Naive thymus-derived CD4-positive, alpha-beta T cell (primary cell): ENCODE measurements around the gene KIF21B. TPM values are rescaled to one million over a fixed set of nuclear protein-coding genes. Genes with fewer than 3 reads are reported as not detected.

ENCODE experiments used
- ATAC-seq: fragments of 150-1000 bp; cut with Tn5 transposase; 2 replicates; pipeline ENCODE4 v1.10.0; 2021; ENCODE audit warnings: mild to moderate bottlenecking, moderate library complexity
- CTCF ChIA-PET: fragments of 350-600 bp; sonication (Branson Sonifier 250); formaldehyde crosslinking; loops from one replicate; lab custom pipeline; 2021; ENCODE audit warnings: antibody characterized with exemption; lab: Charles Lee
- POLR2A ChIA-PET: fragments of 350-600 bp; sonication (Branson Sonifier 250); formaldehyde crosslinking; loops from one replicate; lab custom pipeline; 2021; ENCODE audit warnings: antibody characterized with exemption, inconsistent platforms; lab: Charles Lee
- DNase-seq, 9 donors: peaks; one replicate each; pipeline versions ENCODE4 v3.0.0 to v3.0.0-alpha.2; 2020 to 2022; ENCODE audit warnings: mixed read lengths in 1 of 9
- H3K27ac ChIP-seq: one replicate; pipeline ENCODE4 v1.7.0; 2013; ENCODE audit warnings: mild to moderate bottlenecking, low read depth, low read length, moderate library complexity
- H3K27me3 ChIP-seq, 2 donors: one replicate each; pipeline ENCODE4 v1.7.0; 2013; ENCODE audit warnings: low read length in 2 of 2, mild to moderate bottlenecking in 2 of 2, moderate library complexity in 2 of 2; ENCODE audit not compliant: control insufficient read depth in 2 of 2, insufficient read depth in 2 of 2
- H3K36me3 ChIP-seq, 3 experiments: 1 replicate in 2 of 3; 2 replicates in 1 of 3; pipeline ENCODE4 v1.7.0; 2013; ENCODE audit warnings: low read length in 3 of 3, mild to moderate bottlenecking in 3 of 3, moderate library complexity in 1 of 3; ENCODE audit not compliant: insufficient read depth in 3 of 3, control insufficient read depth in 2 of 3
- H3K4me1 ChIP-seq, 2 donors: one replicate each; pipeline ENCODE4 v1.7.0; 2013; ENCODE audit warnings: low read length in 2 of 2, mild to moderate bottlenecking in 2 of 2, moderate library complexity in 1 of 2; ENCODE audit not compliant: control insufficient read depth in 2 of 2, insufficient read depth in 2 of 2
- H3K4me3 ChIP-seq: 2 replicates; pipeline ENCODE4 v1.7.0; 2013; ENCODE audit warnings: mild to moderate bottlenecking, low read length
- H3K9me3 ChIP-seq, 3 experiments: 1 replicate in 2 of 3; 2 replicates in 1 of 3; pipeline ENCODE4 v1.7.0; 2013; ENCODE audit warnings: low read length in 3 of 3; ENCODE audit not compliant: control insufficient read depth in 2 of 3
- H3K27ac Mint-ChIP-seq, 9 donors: one replicate each; pipeline ENCODE4 v1.8.0; 2020 to 2022; ENCODE audit warnings: mixed read lengths in 9 of 9, mild to moderate bottlenecking in 8 of 9, moderate library complexity in 5 of 9, inconsistent platforms in 2 of 9
- H3K27me3 Mint-ChIP-seq, 5 donors: one replicate each; pipeline ENCODE4 v1.8.0; 2021 to 2022; ENCODE audit warnings: mixed read lengths in 5 of 5, mild to moderate bottlenecking in 1 of 5
- H3K36me3 Mint-ChIP-seq, 5 donors: one replicate each; pipeline ENCODE4 v1.8.0; 2020 to 2022; ENCODE audit warnings: mixed read lengths in 5 of 5, mild to moderate bottlenecking in 3 of 5, inconsistent platforms in 1 of 5
- H3K4me1 Mint-ChIP-seq, 7 donors: one replicate each; pipeline ENCODE4 v1.8.0; 2020 to 2022; ENCODE audit warnings: mixed read lengths in 7 of 7, mild to moderate bottlenecking in 3 of 7, inconsistent platforms in 1 of 7
- H3K4me3 Mint-ChIP-seq, 10 donors: one replicate each; pipeline ENCODE4 v1.8.0; 2020 to 2022; ENCODE audit warnings: mild to moderate bottlenecking in 10 of 10, mixed read lengths in 10 of 10, moderate library complexity in 6 of 10, inconsistent platforms in 2 of 10
- H3K9me3 Mint-ChIP-seq, 11 donors: one replicate each; pipeline ENCODE4 v1.8.0; 2020 to 2022; ENCODE audit warnings: mixed read lengths in 11 of 11, mild to moderate bottlenecking in 4 of 11, inconsistent platforms in 1 of 11, moderate library complexity in 1 of 11
- intact Hi-C, 2 donors: fragments of 100-400 bp; cut with micrococcal nuclease; formaldehyde crosslinking; loops; one replicate each; pipeline ENCODE4 v1.15.1; 2023
- polyA plus RNA-seq, 2 donors: library from polyadenylated mRNA; unstranded; fragments of 300-500 nt; fragmentation: Illumina TruSeq; gene quantifications; one replicate each; pipeline ENCODE4 v1.2.3, GENCODE V29; 2021
- total RNA-seq, 6 experiments: library from RNA in 5 of 6; stranded (reverse) in 5 of 6; gene quantifications; 1 replicate in 5 of 6; 2 replicates in 1 of 6; pipeline ENCODE4 v1.2.3 and lab custom pipeline; 2021 to 2026

Gene KIF21B, protein sequence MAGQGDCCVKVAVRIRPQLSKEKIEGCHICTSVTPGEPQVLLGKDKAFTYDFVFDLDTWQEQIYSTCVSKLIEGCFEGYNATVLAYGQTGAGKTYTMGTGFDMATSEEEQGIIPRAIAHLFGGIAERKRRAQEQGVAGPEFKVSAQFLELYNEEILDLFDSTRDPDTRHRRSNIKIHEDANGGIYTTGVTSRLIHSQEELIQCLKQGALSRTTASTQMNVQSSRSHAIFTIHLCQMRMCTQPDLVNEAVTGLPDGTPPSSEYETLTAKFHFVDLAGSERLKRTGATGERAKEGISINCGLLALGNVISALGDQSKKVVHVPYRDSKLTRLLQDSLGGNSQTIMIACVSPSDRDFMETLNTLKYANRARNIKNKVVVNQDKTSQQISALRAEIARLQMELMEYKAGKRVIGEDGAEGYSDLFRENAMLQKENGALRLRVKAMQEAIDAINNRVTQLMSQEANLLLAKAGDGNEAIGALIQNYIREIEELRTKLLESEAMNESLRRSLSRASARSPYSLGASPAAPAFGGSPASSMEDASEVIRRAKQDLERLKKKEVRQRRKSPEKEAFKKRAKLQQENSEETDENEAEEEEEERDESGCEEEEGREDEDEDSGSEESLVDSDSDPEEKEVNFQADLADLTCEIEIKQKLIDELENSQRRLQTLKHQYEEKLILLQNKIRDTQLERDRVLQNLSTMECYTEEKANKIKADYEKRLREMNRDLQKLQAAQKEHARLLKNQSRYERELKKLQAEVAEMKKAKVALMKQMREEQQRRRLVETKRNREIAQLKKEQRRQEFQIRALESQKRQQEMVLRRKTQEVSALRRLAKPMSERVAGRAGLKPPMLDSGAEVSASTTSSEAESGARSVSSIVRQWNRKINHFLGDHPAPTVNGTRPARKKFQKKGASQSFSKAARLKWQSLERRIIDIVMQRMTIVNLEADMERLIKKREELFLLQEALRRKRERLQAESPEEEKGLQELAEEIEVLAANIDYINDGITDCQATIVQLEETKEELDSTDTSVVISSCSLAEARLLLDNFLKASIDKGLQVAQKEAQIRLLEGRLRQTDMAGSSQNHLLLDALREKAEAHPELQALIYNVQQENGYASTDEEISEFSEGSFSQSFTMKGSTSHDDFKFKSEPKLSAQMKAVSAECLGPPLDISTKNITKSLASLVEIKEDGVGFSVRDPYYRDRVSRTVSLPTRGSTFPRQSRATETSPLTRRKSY (N-terminal part only)
- total RNA-seq (10 to 100 TPM; 68.3 to 97.6 (median 73.4) TPM), polyA plus RNA-seq (1 to 10 TPM; 3.0 to 8.1 TPM), total RNA-seq (lab: John Stamatoyannopoulos, UW) (289 reads per million, percentile 96 among the genes with 10 or more reads in this experiment)

DNA sequence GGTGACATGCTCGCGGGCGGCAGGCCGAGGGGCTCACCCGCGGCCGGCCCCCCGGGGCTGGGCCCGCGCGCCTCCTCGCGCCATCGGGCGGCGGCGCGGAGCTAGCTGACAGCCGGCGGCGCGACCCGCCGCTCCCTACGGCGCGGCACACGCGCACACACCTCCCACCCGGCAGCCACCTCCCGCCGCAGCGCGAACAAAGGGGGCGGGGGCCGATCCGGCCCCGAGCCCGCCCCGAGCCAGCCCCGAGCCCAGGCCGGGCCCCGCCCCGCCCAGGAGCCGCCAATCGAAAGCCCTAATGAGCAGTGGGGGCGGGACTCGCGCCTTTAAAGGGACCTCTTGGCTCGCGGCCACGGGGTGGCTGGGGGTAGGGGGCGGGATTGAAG lies at the start of gene KIF21B:
KIF21B (minus strand) TSS at position 198 of the 386 bp plus-strand sequence. CDS start 331 bp downstream, outside the sequence.
- peak within 1 kb of the TSS; percentile 93 to 100 (median 98) for H3K27ac Mint-ChIP-seq
- peaks cover 0 to 2% (median 0%) of the 10 kb centered on the region in 11 donors for H3K9me3 Mint-ChIP-seq
- peak within 1 kb of the TSS; percentile 93 for H3K4me3 ChIP-seq
- no peaks in the 10 kb centered on the region for H3K36me3 ChIP-seq
- H3K27me3 ChIP-seq, result no peaks in the 10 kb centered on the region
- H3K4me1 ChIP-seq, result peaks cover 39 to 59% of the 10 kb centered on the region in 2 donors
- peaks cover 0 to 17% (median 0%) of the 10 kb centered on the region in 5 donors for H3K36me3 Mint-ChIP-seq
- H3K9me3 ChIP-seq, result no peaks in the 10 kb centered on the region
- H3K27me3 Mint-ChIP-seq, result no peaks in the 10 kb centered on the region
- DNase-seq (peak; percentile 86 to 95 (median 91)), ATAC-seq (peak; percentile 91)
- peak within 1 kb of the TSS; percentile 91 to 100 (median 96) for H3K4me3 Mint-ChIP-seq
- H3K4me1 Mint-ChIP-seq, result peaks cover 51 to 77% (median 70%) of the 10 kb centered on the region in 7 donors
- peak within 1 kb of the TSS; percentile 83 for H3K27ac ChIP-seq
- intact Hi-C loops, result loop anchor here (1.0 to 10.0 kb wide), 7 partner anchors 20 to 869 kb away; partner anchors contain the start of genes CSRP1 (in 1 of the 2), DDX59 (in 1 of the 2), KIF14 (in 1 of the 2) and TMEM9 (in 1 of the 2)
- CTCF ChIA-PET, result interaction anchor here (0.8 to 4.0 kb wide), 3 partner anchors 8 to 18 kb away, joined by 3 to 13 read pairs (median 6); no protein-coding TSS in a partner anchor
- POLR2A ChIA-PET, result interaction anchor here (0.6 to 2.0 kb wide), 6 partner anchors 11 to 804 kb away, joined by 3 to 8 read pairs (median 3); no protein-coding TSS in a partner anchor

DNA sequence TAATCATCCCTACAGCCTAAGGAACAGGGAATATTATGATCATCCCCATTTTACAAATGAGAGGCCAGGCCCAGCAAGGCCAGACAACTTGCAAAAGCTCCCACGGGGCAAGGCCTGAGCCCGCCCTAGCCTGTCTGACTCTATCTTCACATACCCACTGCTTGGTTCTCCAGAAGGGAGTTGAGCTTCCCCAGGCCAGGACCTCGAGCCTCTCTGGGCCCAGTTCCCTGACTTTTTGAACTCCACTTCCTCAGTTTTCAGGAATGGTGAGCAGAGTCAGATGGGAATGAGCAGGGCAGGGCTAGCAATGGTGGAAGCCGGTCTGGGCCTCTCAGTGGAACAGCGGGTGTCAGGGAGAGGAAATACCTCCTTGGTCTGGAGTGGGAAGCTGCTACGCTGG lies 49.4 kb upstream of the KIF21B start:
- CTCF ChIA-PET, result interaction anchor here (1.4 kb wide), 1 partner anchor 25 kb away, joined by 3 read pairs; no protein-coding TSS in a partner anchor
- Mint-ChIP-seq H3K27ac (no peak overlapping the region), H3K4me3 (no peak overlapping the region), H3K36me3 (no peaks in the 10 kb centered on the region), H3K27me3 (peaks cover 0 to 11% (median 0%) of the 10 kb centered on the region in 5 donors), H3K4me1 (peaks cover 0 to 9% (median 3%) of the 10 kb centered on the region in 7 donors), H3K9me3 (peaks cover 0 to 1% (median 0%) of the 10 kb centered on the region in 11 donors)
- Histone ChIP-seq H3K9me3 (no peaks in the 10 kb centered on the region), H3K27me3 (no peaks in the 10 kb centered on the region), H3K4me3 (no peak overlapping the region), H3K4me1 (no peaks in the 10 kb centered on the region), H3K36me3 (no peaks in the 10 kb centered on the region), H3K27ac (no peak overlapping the region)
- POLR2A ChIA-PET, result no interaction called here
- intact Hi-C loops, result no loop called here
- no peak for ATAC-seq
- DNase-seq, result no peak

DNA sequence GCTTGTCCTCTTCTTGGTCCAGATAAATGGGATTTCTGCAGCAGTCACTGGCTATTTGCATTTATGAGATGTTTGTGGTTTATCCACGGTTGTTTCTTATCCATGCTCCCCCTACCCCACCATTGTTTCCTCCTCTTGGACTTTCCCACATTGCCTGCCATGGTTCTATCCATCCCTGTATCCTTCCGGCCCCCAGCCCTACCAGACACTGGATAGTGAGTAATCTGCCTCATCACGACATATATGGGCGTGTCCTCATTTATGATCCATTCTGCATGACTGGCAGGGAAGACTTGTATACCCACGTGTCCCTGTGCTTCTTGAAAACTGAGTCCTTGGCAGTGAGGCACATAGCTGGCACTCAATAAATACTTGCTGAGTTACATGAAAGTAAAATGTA lies 48.6 kb upstream of the KIF21B start:
- Histone ChIP-seq H3K9me3 (no peaks in the 10 kb centered on the region), H3K36me3 (no peaks in the 10 kb centered on the region), H3K27me3 (no peaks in the 10 kb centered on the region), H3K4me1 (no peaks in the 10 kb centered on the region), H3K27ac (no peak overlapping the region), H3K4me3 (no peak overlapping the region)
- DNase-seq (no peak), ATAC-seq (no peak)
- POLR2A ChIA-PET, result no interaction called here
- H3K36me3 Mint-ChIP-seq, result no peaks in the 10 kb centered on the region
- peaks cover 0 to 1% (median 0%) of the 10 kb centered on the region in 11 donors for H3K9me3 Mint-ChIP-seq
- peaks cover 0 to 9% (median 3%) of the 10 kb centered on the region in 7 donors for H3K4me1 Mint-ChIP-seq
- CTCF ChIA-PET, result interaction anchor here (1.1 to 1.4 kb wide), 2 partner anchors 14 to 24 kb away, joined by 3 read pairs; no protein-coding TSS in a partner anchor
- intact Hi-C loops, result no loop called here
- no peak overlapping the region for H3K27ac Mint-ChIP-seq
- H3K27me3 Mint-ChIP-seq, result peaks cover 0 to 11% (median 0%) of the 10 kb centered on the region in 5 donors
- no peak overlapping the region for H3K4me3 Mint-ChIP-seq

DNA sequence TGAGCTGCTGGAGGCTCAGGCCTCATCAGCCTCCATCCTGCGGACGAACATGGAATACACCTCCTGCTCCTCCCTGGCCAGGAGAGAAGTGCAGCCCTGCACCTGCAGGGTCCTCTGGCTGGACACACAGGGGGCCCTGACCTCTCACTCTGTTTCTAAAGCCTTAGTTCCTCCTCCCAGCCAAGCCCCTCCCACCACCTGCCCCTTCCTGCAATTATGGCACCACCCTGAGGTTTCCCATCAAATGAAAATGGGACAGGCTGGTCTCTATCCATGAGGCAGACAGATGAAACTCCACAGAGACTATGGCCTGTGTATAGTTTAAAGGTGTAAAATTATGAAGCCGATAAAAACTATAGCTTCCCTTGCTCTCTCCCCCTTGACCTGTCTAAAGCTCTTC lies 46.1 kb upstream of the KIF21B start:
- no peak overlapping the region for H3K4me3 ChIP-seq
- ChIA-PET CTCF (no interaction called here), POLR2A (no interaction called here)
- Mint-ChIP-seq H3K4me3 (no peak overlapping the region), H3K36me3 (no peaks in the 10 kb centered on the region), H3K4me1 (peaks cover 0 to 9% (median 3%) of the 10 kb centered on the region in 7 donors), H3K27me3 (peaks cover 0 to 11% (median 0%) of the 10 kb centered on the region in 5 donors), H3K27ac (no peak overlapping the region), H3K9me3 (peaks cover 0 to 1% (median 0%) of the 10 kb centered on the region in 11 donors)
- ATAC-seq, result no peak
- H3K4me1 ChIP-seq, result no peaks in the 10 kb centered on the region
- no peaks in the 10 kb centered on the region for H3K27me3 ChIP-seq
- no peaks in the 10 kb centered on the region for H3K36me3 ChIP-seq
- no peaks in the 10 kb centered on the region for H3K9me3 ChIP-seq
- DNase-seq, result no peak
- intact Hi-C loops, result no loop called here
- no peak overlapping the region for H3K27ac ChIP-seq

DNA sequence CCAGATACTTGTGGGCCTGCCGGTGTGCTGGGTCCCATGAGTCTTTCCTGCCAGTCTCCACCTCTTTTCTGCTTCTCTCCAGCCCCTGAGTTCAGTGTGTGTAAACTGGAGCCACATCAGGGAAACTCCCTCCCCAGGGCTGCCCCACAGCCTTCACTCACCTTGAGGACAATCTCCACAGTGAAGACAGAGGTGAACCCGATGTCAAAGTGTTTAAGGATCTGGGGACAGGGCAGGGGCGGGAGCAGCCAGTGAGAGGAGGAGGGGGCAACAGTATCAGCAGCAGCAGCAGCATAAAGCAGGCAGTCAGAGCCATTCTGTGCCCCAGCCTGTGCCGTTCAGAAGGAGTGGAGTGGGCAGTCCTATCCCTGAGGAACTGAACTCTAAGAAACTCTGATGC lies 45.5 kb upstream of the KIF21B start:
- no peak for ATAC-seq
- Mint-ChIP-seq H3K4me3 (no peak overlapping the region), H3K4me1 (peaks cover 0 to 9% (median 3%) of the 10 kb centered on the region in 7 donors)

More for the DNA sequence above, 45.5 kb upstream of the KIF21B start:
- POLR2A ChIA-PET, result no interaction called here
- H3K9me3 ChIP-seq, result no peaks in the 10 kb centered on the region
- peaks cover 0 to 1% (median 0%) of the 10 kb centered on the region in 11 donors for H3K9me3 Mint-ChIP-seq
- H3K27me3 Mint-ChIP-seq, result peaks cover 0 to 11% (median 0%) of the 10 kb centered on the region in 5 donors
- intact Hi-C loops, result no loop called here
- H3K36me3 ChIP-seq, result no peaks in the 10 kb centered on the region
- H3K4me1 ChIP-seq, result no peaks in the 10 kb centered on the region
- no peak for DNase-seq
- peak overlapping the region in 1 of 9 donors; percentile 42 for H3K27ac Mint-ChIP-seq
- no peaks in the 10 kb centered on the region for H3K36me3 Mint-ChIP-seq
- CTCF ChIA-PET, result no interaction called here
- H3K27me3 ChIP-seq, result no peaks in the 10 kb centered on the region
- no peak overlapping the region for H3K27ac ChIP-seq
- no peak overlapping the region for H3K4me3 ChIP-seq
